HG03520 (cell line): ENCODE results near the gene EPSTI1.

Experiments
- ATAC-seq: cut with Tn5 transposase; IDR thresholded peaks from one replicate; pipeline ENCODE4 v1.9.1; 2021; ENCODE audit warnings: mild to moderate bottlenecking, moderate library complexity; ENCODE audit not compliant: unreplicated experiment

The EPSTI1 gene

GRCh38 chr13:42976066-42976465 is 16.0 kb downstream of the EPSTI1 start:
- ATAC-seq = no peak

- no peak for ATAC-seq
Measured at GRCh38 chr13:42973581-42973980, 18.5 kb downstream of the EPSTI1 start.

GRCh38 chr13:42971691-42972347 is 20.2 kb downstream of the EPSTI1 start:
- no peak for ATAC-seq

- no peak for ATAC-seq
Measured at GRCh38 chr13:42970824-42971690, 21.0 kb downstream of the EPSTI1 start.

- ATAC-seq = no peak
Measured at GRCh38 chr13:42969565-42970172, 22.4 kb downstream of the EPSTI1 start.

GRCh38 chr13:42968906-42969305 is 23.1 kb downstream of the EPSTI1 start:
- ATAC-seq = no peak

GRCh38 chr13:42967660-42968059 is 24.4 kb downstream of the EPSTI1 start:
- ATAC-seq = no peak

GRCh38 chr13:42965281-42965680 is 26.8 kb downstream of the EPSTI1 start:
- ATAC-seq = no peak

GRCh38 chr13:42964761-42965161 is 27.3 kb downstream of the EPSTI1 start:
- no peak for ATAC-seq

GRCh38 chr13:42959615-42960014 is 32.4 kb downstream of the EPSTI1 start:
- no peak for ATAC-seq

- no peak for ATAC-seq
Measured at GRCh38 chr13:42957881-42958280, 34.2 kb downstream of the EPSTI1 start.

GRCh38 chr13:42950181-42950580 is 41.9 kb downstream of the EPSTI1 start:
- ATAC-seq = no peak

- no peak for ATAC-seq
Measured at GRCh38 chr13:42947925-42948324, 44.1 kb downstream of the EPSTI1 start.

GRCh38 chr13:42946927-42947326 is 45.1 kb downstream of the EPSTI1 start:
- ATAC-seq = no peak

- ATAC-seq = no peak
Measured at GRCh38 chr13:42929886-42930535, 62.0 kb downstream of the EPSTI1 start.

GRCh38 chr13:42926555-42926954 is 65.5 kb downstream of the EPSTI1 start:
- ATAC-seq = no peak

- no peak for ATAC-seq
Measured at GRCh38 chr13:42926043-42926442, 66.0 kb downstream of the EPSTI1 start.

GRCh38 chr13:42925626-42926025 is 66.4 kb downstream of the EPSTI1 start:
- no peak for ATAC-seq

- no peak for ATAC-seq
Measured at GRCh38 chr13:42924344-42924743, 67.7 kb downstream of the EPSTI1 start.

- ATAC-seq = no peak
Measured at GRCh38 chr13:42907745-42908144, 84.3 kb downstream of the EPSTI1 start.

- no peak for ATAC-seq
Measured at GRCh38 chr13:42906257-42906656, 85.8 kb downstream of the EPSTI1 start.
